Subcutaneous abdominal adipose tissue (tissue), 5 donors: ENCODE measurements around the gene MPV17L2.
"Not testable (repeated sequence)": the region's sequence is repeated elsewhere in the genome, so short reads cannot be mapped to it uniquely, and the experiment has no call there.

ENCODE experiments used
- H3K27ac ChIP-seq: one replicate; pipeline ENCODE4 v1.7.0; 2013; ENCODE audit warnings: low read depth, mild to moderate bottlenecking, inconsistent platforms, low read length, moderate library complexity
- H3K27me3 ChIP-seq, 5 donors: one replicate each; pipeline ENCODE4 v1.7.0; 2013; ENCODE audit warnings: low read length in 5 of 5, inconsistent platforms in 1 of 5; ENCODE audit not compliant: control insufficient read depth in 5 of 5, insufficient read depth in 4 of 5
- H3K36me3 ChIP-seq, 5 donors: one replicate each; pipeline ENCODE4 v1.7.0; 2013; ENCODE audit warnings: low read length in 5 of 5; ENCODE audit not compliant: control insufficient read depth in 5 of 5, insufficient read depth in 5 of 5
- H3K4me1 ChIP-seq, 5 donors: one replicate each; pipeline ENCODE4 v1.7.0; 2013; ENCODE audit warnings: low read length in 5 of 5, mild to moderate bottlenecking in 3 of 5, moderate library complexity in 1 of 5; ENCODE audit not compliant: control insufficient read depth in 5 of 5, insufficient read depth in 5 of 5
- H3K4me3 ChIP-seq, 5 donors: one replicate each; pipeline ENCODE4 v1.7.0; 2013; ENCODE audit warnings: low read length in 5 of 5, low read depth in 1 of 5
- H3K9ac ChIP-seq, 5 donors: one replicate each; pipeline ENCODE4 v1.7.0; 2013; ENCODE audit warnings: low read length in 5 of 5, mild to moderate bottlenecking in 4 of 5, moderate library complexity in 3 of 5
- H3K9me3 ChIP-seq, 5 donors: one replicate each; pipeline ENCODE4 v1.7.0; 2013; ENCODE audit warnings: low read length in 5 of 5; ENCODE audit not compliant: control insufficient read depth in 5 of 5
- donor health status: healthy.
- donor health status: healthy.
- donor health status: healthy.
- donor health status: healthy.
- donor health status: healthy.

MPV17L2 gene

DNA sequence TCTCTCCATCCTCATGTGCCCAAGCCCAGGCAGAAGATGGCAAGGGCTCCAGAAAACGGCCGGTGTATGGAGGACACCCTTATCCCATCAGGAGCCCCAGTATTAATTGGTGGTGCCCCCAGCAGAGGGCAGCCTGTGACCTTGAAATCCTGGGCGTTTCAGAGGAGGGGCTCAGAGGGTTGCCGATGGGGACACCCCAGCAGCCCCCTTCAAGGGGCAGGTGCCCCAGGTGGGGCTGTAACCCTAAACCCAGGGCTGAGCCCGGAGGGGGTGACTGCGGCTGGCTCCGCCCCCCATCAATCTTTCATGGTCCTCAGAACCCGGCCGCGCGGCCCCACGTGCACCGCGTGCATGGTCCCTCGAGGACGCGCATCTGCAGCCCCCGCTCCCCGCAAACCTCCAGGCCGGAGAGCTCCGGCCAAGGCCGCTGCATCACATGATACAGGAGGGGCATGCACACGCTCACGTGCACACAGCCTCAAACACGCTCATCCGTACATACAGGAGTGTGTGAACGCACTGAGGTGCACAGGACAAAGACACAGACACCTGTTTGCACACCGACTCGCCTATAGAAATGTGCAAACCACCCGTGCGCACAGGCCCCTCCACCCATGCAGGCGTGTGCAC, 9.9 kb downstream of the MPV17L2 start:
- Histone ChIP-seq H3K36me3 (peaks cover 0 to 19% (median 11%) of the 10 kb centered on the region in 5 donors), H3K4me1 (peaks cover 3 to 31% (median 28%) of the 10 kb centered on the region in 5 donors), H3K9me3 (no peaks in the 10 kb centered on the region), H3K4me3 (peak overlapping the region; percentile 62 to 86 (median 85)), H3K27ac (no peak overlapping the region), H3K27me3 (no peaks in the 10 kb centered on the region), H3K9ac (peak overlapping the region in 2 of 5 donors; percentile 35 to 70)

- Histone ChIP-seq H3K36me3 (peaks cover 0 to 13% (median 7%) of the 10 kb centered on the region in 5 donors), H3K27me3 (peaks cover 0 to under 1% (median 0%) of the 10 kb centered on the region in 5 donors), H3K4me3 (peak overlapping the region in 4 of 5 donors; percentile 78 to 86 (median 86)), H3K9me3 (no peaks in the 10 kb centered on the region), H3K4me1 (peaks cover 3 to 31% (median 28%) of the 10 kb centered on the region in 5 donors), H3K9ac (peak overlapping the region in 3 of 5 donors; percentile 35 to 70 (median 66)), H3K27ac (no peak overlapping the region)
These were observed 10.4 kb downstream of the MPV17L2 start for GRCh38 chr19:18203408-18203862.

DNA sequence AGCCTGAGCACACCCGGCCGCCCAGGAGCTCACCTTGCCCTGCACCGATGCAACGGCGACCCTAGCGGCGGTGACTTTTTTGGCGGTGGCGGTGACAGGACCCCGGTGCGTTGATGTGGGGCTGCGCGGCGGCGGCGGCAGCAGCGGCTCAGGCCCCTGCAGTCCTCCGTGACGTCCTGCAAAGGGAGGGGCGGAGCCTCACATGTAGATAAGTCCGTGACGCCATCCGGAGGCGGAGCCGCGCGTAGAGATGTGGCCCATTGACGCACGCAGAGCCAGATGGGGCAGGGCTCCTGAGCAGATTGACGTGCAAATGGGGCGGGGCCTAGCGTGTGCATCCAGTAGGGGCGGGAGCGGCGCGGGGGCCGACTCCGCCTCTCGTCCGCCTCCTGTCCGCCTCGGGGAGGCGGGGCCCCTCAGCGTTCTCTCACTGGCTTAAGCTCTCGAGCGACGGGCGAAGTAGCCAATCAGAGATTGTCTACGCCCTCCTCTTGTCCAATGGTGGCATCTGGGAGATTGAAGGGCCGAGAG, 10.9 kb downstream of the MPV17L2 start, which contains the start of gene RAB3A:
Gene RAB3A (minus strand): TSS at position 180 of the 531 bp plus-strand sequence. CDS start 1,302 bp downstream, outside the sequence.
- Histone ChIP-seq H3K27me3 (peaks cover 0 to 4% (median 2%) of the 10 kb centered on the region in 5 donors), H3K9ac (peak within 1 kb of the TSS; percentile 17 to 90 (median 87)), H3K27ac (peak within 1 kb of the TSS; percentile 96), H3K4me1 (peaks cover 3 to 31% (median 28%) of the 10 kb centered on the region in 5 donors), H3K4me3 (peak within 1 kb of the TSS; percentile 78 to 86 (median 85)), H3K9me3 (no peaks in the 10 kb centered on the region), H3K36me3 (peaks cover 0 to 9% (median 3%) of the 10 kb centered on the region in 5 donors)

DNA sequence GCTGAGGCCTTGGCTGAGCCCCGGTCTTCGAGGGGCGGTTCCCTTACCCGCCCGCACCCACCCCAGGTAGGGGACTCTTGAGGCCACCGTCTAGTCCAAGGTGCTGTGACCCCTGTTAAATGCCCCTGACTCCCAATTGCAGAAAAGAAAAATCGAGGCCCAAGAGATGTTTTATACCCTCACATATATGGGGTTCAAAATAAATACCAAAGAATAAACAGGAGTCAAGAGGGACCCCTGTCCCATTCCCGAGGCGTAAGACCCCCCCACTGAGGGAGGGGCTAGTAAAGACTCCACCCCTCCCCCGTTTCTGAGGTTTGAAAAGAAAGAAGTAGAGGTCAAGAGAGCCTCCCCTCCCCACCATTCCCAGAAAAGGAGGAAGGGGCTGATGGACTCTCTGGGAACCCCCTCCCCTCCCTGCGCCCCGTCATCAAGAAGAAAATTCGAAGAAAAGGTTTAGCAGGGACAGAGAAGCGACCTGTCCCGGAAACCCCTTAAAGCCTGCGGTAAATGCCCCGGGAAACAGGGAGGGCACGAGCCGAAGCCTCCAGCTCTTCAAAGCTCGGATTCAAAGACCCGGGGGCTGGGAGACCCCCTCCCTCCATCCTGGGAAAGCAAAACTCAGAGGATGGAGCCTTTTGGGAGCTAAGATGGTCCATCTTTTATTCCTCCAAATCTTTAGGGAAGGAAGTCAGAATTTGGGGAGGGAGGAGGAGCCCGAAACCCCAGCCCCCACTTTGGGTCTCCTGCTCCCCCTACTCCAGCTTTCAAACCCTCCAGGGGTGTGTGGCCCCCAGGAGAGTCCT, 11.6 kb downstream of the MPV17L2 start:
- H3K27ac ChIP-seq, result peak overlapping the region; percentile 96

GRCh38 chr19:18205200-18205892, 12.3 kb downstream of the MPV17L2 start:
- peaks cover 3 to 31% (median 28%) of the 10 kb centered on the region in 5 donors for H3K4me1 ChIP-seq
- H3K36me3 ChIP-seq, result peaks cover 0 to 3% (median under 1%) of the 10 kb centered on the region in 5 donors
- peaks cover 0 to 8% (median 3%) of the 10 kb centered on the region in 5 donors for H3K27me3 ChIP-seq
- peak overlapping the region; percentile 96 for H3K27ac ChIP-seq
- peak overlapping the region in 4 of 5 donors; percentile 83 to 90 (median 88) for H3K9ac ChIP-seq
- peak overlapping the region; percentile 68 to 80 (median 74) for H3K4me3 ChIP-seq
- H3K9me3 ChIP-seq, result no peaks in the 10 kb centered on the region

More for the DNA sequence above, 11.6 kb downstream of the MPV17L2 start:
- Histone ChIP-seq H3K9me3 (no peaks in the 10 kb centered on the region), H3K4me1 (peaks cover 3 to 31% (median 28%) of the 10 kb centered on the region in 5 donors), H3K9ac (peak overlapping the region; percentile 17 to 90 (median 87)), H3K36me3 (peaks cover 0 to 6% (median 3%) of the 10 kb centered on the region in 5 donors), H3K4me3 (peak overlapping the region; percentile 68 to 80 (median 74)), H3K27me3 (peaks cover 0 to 4% (median 2%) of the 10 kb centered on the region in 5 donors)

- Histone ChIP-seq H3K27me3 (peaks cover 0 to 14% (median 3%) of the 10 kb centered on the region in 5 donors), H3K27ac (peak overlapping the region; percentile 96), H3K4me3 (no peak overlapping the region), H3K9me3 (no peaks in the 10 kb centered on the region), H3K4me1 (peaks cover 3 to 31% (median 28%) of the 10 kb centered on the region in 5 donors), H3K36me3 (no peaks in the 10 kb centered on the region), H3K9ac (no peak overlapping the region)
These were observed 13.0 kb downstream of the MPV17L2 start for GRCh38 chr19:18206018-18206417.

DNA sequence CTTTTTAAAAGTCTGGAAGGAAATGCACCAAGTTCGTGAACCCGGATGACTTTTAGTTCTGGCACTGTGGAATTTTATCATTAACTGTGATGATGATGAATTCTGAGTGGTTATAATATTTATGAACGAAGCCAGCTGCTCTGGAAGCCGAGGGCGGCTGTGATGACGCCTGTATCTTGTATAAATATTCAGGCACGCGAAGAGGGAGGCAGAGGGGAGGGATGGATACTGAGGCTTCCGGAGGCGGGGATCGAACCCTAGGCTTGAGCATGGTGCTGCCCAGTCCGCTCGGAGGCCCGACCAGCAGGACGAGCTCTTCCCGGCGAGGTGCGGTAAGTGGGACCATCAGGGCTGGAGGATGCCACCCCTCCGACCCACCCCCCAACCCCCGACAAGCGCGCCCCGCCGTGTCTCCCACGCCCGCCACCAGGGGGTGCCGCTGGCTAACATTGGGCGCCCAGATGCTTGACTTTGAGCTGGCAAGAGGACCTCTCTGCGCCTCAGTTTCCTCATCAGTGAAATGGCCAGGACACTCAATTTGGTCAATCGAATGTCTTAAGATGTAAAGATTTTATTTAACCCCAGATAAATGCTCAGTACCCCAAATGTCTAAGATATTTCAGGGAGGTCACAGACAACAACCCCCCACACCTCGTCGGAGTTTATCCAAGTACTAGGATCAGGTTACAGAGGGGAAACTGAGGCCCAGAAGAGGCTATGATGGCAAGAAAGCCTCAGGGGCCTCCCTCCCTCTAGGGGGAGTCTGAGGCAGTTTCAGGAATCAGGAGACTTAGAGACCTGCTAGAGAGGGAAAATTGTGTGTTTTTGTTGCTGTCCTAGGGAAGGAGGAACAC, 15.3 kb downstream of the MPV17L2 start:
- Histone ChIP-seq H3K4me3 (no peak overlapping the region), H3K4me1 (peaks cover under 1 to 22% (median 20%) of the 10 kb centered on the region in 5 donors), H3K36me3 (no peaks in the 10 kb centered on the region), H3K27ac (no peak overlapping the region), H3K27me3 (peaks cover 0 to 21% (median 9%) of the 10 kb centered on the region in 5 donors), H3K9ac (no peak overlapping the region), H3K9me3 (no peaks in the 10 kb centered on the region)

DNA sequence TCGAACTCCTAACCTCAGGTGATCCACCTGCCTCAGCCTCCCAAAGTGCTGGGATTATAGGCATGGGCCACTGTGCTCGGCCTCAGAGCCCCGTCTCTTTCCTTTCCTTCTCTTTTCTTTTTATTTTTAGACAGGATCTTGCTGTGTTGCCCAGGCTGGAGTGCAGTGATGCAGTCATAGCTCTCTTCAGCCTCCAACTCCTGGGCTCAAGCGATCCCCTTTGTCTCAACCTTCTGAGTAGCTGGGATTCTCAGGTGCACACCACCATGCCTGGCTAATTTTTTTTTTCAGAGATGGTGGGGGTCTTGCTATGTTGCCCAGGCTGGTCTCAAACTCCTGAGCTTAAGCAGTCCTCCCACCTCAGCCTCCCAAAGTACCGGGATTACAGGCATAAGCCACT, 16.9 kb downstream of the MPV17L2 start:
- Histone ChIP-seq H3K27me3 (peaks cover 0 to 24% (median 9%) of the 10 kb centered on the region in 5 donors), H3K4me1 (peaks cover 0 to 12% (median 9%) of the 10 kb centered on the region in 5 donors)
- not testable (repeated sequence) for H3K9me3 ChIP-seq, H3K36me3 ChIP-seq, H3K27ac ChIP-seq, H3K4me3 ChIP-seq, H3K9ac ChIP-seq
